NK-92 treated with Interleukin-12 subunit alpha and Interleukin-12 subunit beta, amount 100 ng/mL, for 24 hours (cell line): ENCODE measurements around the gene CHL1.

Experiments used
- DNase-seq: peaks from one replicate; lab custom pipeline; 2025; lab: John Stamatoyannopoulos, UW

The CHL1 gene

GRCh38 chr3:278300-279064 is 81.9 kb downstream of the CHL1 start:
- no peak for DNase-seq

GRCh38 chr3:279325-279724 is 82.8 kb downstream of the CHL1 start:
- no peak for DNase-seq

- DNase-seq: no peak
Measured at GRCh38 chr3:280681-281080, 84.1 kb downstream of the CHL1 start.

GRCh38 chr3:284322-284721 is 87.8 kb downstream of the CHL1 start:
- DNase-seq: no peak

GRCh38 chr3:288417-288816 is 91.9 kb downstream of the CHL1 start:
- DNase-seq: no peak

- no peak for DNase-seq
Measured at GRCh38 chr3:291028-291427, 94.5 kb downstream of the CHL1 start.

- no peak for DNase-seq
Measured at GRCh38 chr3:291646-292436, 95.3 kb downstream of the CHL1 start.

- no peak for DNase-seq
Measured at GRCh38 chr3:294096-294495, 97.5 kb downstream of the CHL1 start.

GRCh38 chr3:294581-294980 is 98.0 kb downstream of the CHL1 start:
- DNase-seq: no peak

- no peak for DNase-seq
Measured at GRCh38 chr3:295166-295565, 98.6 kb downstream of the CHL1 start.

GRCh38 chr3:297585-297984 is 101.0 kb downstream of the CHL1 start:
- no peak for DNase-seq

- no peak for DNase-seq
Measured at GRCh38 chr3:299590-300301, 103.2 kb downstream of the CHL1 start.

GRCh38 chr3:307182-307581 is 110.6 kb downstream of the CHL1 start:
- DNase-seq: no peak

GRCh38 chr3:308597-309321 is 112.2 kb downstream of the CHL1 start:
- DNase-seq: no peak

- DNase-seq: no peak
Measured at GRCh38 chr3:312160-312733, 115.7 kb downstream of the CHL1 start.

- DNase-seq: no peak
Measured at GRCh38 chr3:312911-313310, 116.3 kb downstream of the CHL1 start.

- no peak for DNase-seq
Measured at GRCh38 chr3:317012-317411, 120.4 kb downstream of the CHL1 start.

GRCh38 chr3:318903-319302 is 122.3 kb downstream of the CHL1 start:
- no peak for DNase-seq

GRCh38 chr3:324423-324822 is 127.9 kb downstream of the CHL1 start:
- DNase-seq: no peak

GRCh38 chr3:325495-325894 is 128.9 kb downstream of the CHL1 start:
- DNase-seq: no peak

GRCh38 chr3:330494-331115 is 134.0 kb downstream of the CHL1 start:
- no peak for DNase-seq
